Measurements from ENCODE around the gene PRDM16. TPM values are rescaled to one million over a fixed set of nuclear protein-coding genes. Genes with fewer than 3 reads are reported as not detected.

The PRDM16 gene
- polyA plus RNA-seq, 3 donors = not detected

- H3K79me2 ChIP-seq (ENCODE audit: insufficient read depth, low read length) = no peaks in the 10 kb centered on the region
- H3K4me3 Mint-ChIP-seq = peak overlapping the region in 1 of 2 donors; percentile 37
- no peak overlapping the region for H2AFZ ChIP-seq (ENCODE audit: insufficient read depth, low read depth, low read length, poor library complexity, severe bottlenecking)
- no peaks in the 10 kb centered on the region for H3K4me1 ChIP-seq (ENCODE audit: control insufficient read depth in 1 of 2, insufficient read depth in 2 of 2, low read length in 2 of 2)
- peaks cover 14 to 34% (median 21%) of the 10 kb centered on the region in 7 donors for H3K9me3 Mint-ChIP-seq
- no peak overlapping the region for H3K4me3 ChIP-seq (replicated peaks in 1 of 3; ENCODE audit: low read depth in 2 of 3, low read length in 3 of 3)
- no peak overlapping the region for H3K27ac Mint-ChIP-seq
- H4K20me1 ChIP-seq (ENCODE audit: insufficient read depth, low read length) = no peaks in the 10 kb centered on the region
- no peak overlapping the region for H3K4me2 ChIP-seq (replicated peaks; ENCODE audit: extremely low read depth, low read length, poor library complexity, severe bottlenecking)
- H3K27me3 ChIP-seq (ENCODE audit: control insufficient read depth in 2 of 2, insufficient read depth in 2 of 2, low read length in 2 of 2) = no peaks in the 10 kb centered on the region
- H3K9me3 ChIP-seq (replicated peaks in 1 of 2; ENCODE audit: control insufficient read depth in 1 of 2, insufficient read depth in 1 of 2, low read length in 2 of 2) = peaks cover 24 to 32% of the 10 kb centered on the region in 2 donors
- no peaks in the 10 kb centered on the region for H3K36me3 ChIP-seq (replicated peaks in 1 of 2; ENCODE audit: control insufficient read depth in 1 of 2, insufficient read depth in 2 of 2, low read length in 2 of 2)
- no peak overlapping the region for H3K27ac ChIP-seq (ENCODE audit: low read depth in 1 of 2, low read length in 2 of 2)
- H3K27me3 Mint-ChIP-seq (ENCODE audit: low read depth in 3 of 3) = peaks cover 0 to 16% (median 4%) of the 10 kb centered on the region in 3 donors
- no peak overlapping the region for H3K9ac ChIP-seq (ENCODE audit: insufficient read depth, low read length, poor library complexity, severe bottlenecking)
- no peak for DNase-seq
- intact Hi-C loops (cut with micrococcal nuclease) = no loop called here
- 95% methylated on average over 10 of the region's 13 CpGs for WGBS (ENCODE audit: insufficient coverage)
- no peaks in the 10 kb centered on the region for H3K36me3 Mint-ChIP-seq
- H3K4me1 Mint-ChIP-seq = no peaks in the 10 kb centered on the region
- no peak for TF ChIP-seq CTCF (IDR thresholded peaks at IDR 0.05)
Observed at GRCh38 chr1:3346478-3346877, 277.5 kb downstream of the PRDM16 start.

DNA sequence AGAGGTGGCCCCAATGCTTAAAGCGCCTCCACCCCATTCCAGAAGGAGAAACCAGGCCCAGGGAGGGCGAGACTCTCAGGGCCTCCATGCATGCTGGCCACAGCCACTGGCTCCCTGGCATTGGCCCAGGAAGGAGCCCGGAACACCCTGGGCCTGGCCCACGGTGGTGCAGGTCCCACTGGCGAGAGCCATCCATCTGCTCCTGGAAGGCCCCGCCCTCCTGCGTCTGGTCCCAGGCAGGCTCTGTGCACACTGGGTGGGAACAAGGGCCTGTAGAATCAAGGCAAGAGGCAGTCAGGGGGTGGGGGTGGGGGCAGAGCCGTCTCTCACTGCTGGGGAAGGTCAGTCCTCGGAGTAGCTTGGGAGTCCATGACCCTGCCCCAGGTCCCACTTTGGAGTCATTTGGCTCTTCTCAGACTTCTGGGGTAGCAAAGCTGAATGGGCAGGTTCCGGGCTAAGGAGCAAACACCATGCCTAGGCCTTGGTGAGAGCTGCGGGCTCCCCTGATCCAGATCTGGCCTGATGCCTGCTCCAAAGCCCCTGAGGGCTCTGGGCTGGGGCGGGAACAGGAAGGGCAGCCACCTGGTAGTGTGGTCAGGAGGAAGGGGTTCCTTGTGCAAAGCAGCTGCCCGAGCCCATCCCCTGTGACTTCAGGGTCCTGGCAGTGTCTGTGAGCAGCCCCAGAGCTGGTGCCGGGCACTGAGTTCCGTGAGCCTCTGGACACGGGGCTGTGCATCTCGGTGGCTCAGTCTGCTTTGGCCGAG lies 278.4 kb downstream of the PRDM16 start:
- no peak for DNase-seq
- Mint-ChIP-seq H3K27me3 (ENCODE audit: low read depth in 3 of 3) (peaks cover 5 to 26% (median 8%) of the 10 kb centered on the region in 3 donors), H3K27ac (no peak overlapping the region), H3K9me3 (peaks cover 14 to 28% (median 21%) of the 10 kb centered on the region in 7 donors), H3K36me3 (no peaks in the 10 kb centered on the region), H3K4me1 (no peaks in the 10 kb centered on the region), H3K4me3 (no peak overlapping the region)
- Histone ChIP-seq H3K9ac (ENCODE audit: insufficient read depth, low read length, poor library complexity, severe bottlenecking) (no peak overlapping the region), H3K9me3 (replicated peaks in 1 of 2; ENCODE audit: control insufficient read depth in 1 of 2, insufficient read depth in 1 of 2, low read length in 2 of 2) (peaks cover 24% of the 10 kb centered on the region in 2 donors), H3K4me3 (replicated peaks in 1 of 3; ENCODE audit: low read depth in 2 of 3, low read length in 3 of 3) (no peak overlapping the region), H3K79me2 (ENCODE audit: insufficient read depth, low read length) (no peaks in the 10 kb centered on the region), H3K27me3 (ENCODE audit: control insufficient read depth in 2 of 2, insufficient read depth in 2 of 2, low read length in 2 of 2) (no peaks in the 10 kb centered on the region), H3K4me1 (ENCODE audit: control insufficient read depth in 1 of 2, insufficient read depth in 2 of 2, low read length in 2 of 2) (no peaks in the 10 kb centered on the region), H3K27ac (ENCODE audit: low read depth in 1 of 2, low read length in 2 of 2) (no peak overlapping the region), H2AFZ (ENCODE audit: insufficient read depth, low read depth, low read length, poor library complexity, severe bottlenecking) (no peak overlapping the region), H3K36me3 (replicated peaks in 1 of 2; ENCODE audit: control insufficient read depth in 1 of 2, insufficient read depth in 2 of 2, low read length in 2 of 2) (no peaks in the 10 kb centered on the region), H4K20me1 (ENCODE audit: insufficient read depth, low read length) (no peaks in the 10 kb centered on the region), H3K4me2 (replicated peaks; ENCODE audit: extremely low read depth, low read length, poor library complexity, severe bottlenecking) (no peak overlapping the region)
- TF ChIP-seq CTCF (IDR thresholded peaks at IDR 0.05) = no peak
- WGBS (ENCODE audit: insufficient coverage) = 73% methylated on average over 17 of the region's 18 CpGs
- intact Hi-C loops (cut with micrococcal nuclease) = no loop called here

Measured in CD14-positive monocyte (primary cell).